PFSK-1 (cell line): ENCODE data around the gene ATG7.

Experiments used
- FOXP2 ChIP-seq: optimal IDR thresholded peaks from 2 replicates; pipeline ENCODE3; 2011; ENCODE audit warnings: borderline replicate concordance, control low read depth, inconsistent platforms; ENCODE audit not compliant: insufficient read depth; ENCODE audit errors: extremely low read length, extremely low read depth
- POLR2AphosphoS5 ChIP-seq: IDR thresholded peaks from 2 replicates; pipeline ENCODE4 v1.6.1; 2012; ENCODE audit warnings: low read depth, mild to moderate bottlenecking, control low read depth, low read length, moderate library complexity
- SIN3A ChIP-seq: IDR thresholded peaks from 2 replicates; pipeline ENCODE4 v1.6.1; 2012; ENCODE audit warnings: mild to moderate bottlenecking, low read length, moderate library complexity, borderline replicate concordance; ENCODE audit not compliant: insufficient read depth
- TAF1 ChIP-seq: IDR thresholded peaks from 2 replicates; pipeline ENCODE4 v1.6.1; 2012; ENCODE audit warnings: low read length, control low read depth, borderline replicate concordance; ENCODE audit not compliant: insufficient read depth
- TF ChIP-seq, protein P1 (sequence below), 2 experiments: IDR thresholded peaks; 2 replicates each; pipeline versions ENCODE4 v1.6.1 to v1.8.0; 2011 to 2012; ENCODE audit warnings: low read depth in 2 of 2, low read length in 2 of 2, control low read depth in 1 of 2, inconsistent platforms in 1 of 2, mild to moderate bottlenecking in 1 of 2, moderate library complexity in 1 of 2; ENCODE audit not compliant: insufficient read depth in 1 of 2

The ATG7 gene

DNA sequence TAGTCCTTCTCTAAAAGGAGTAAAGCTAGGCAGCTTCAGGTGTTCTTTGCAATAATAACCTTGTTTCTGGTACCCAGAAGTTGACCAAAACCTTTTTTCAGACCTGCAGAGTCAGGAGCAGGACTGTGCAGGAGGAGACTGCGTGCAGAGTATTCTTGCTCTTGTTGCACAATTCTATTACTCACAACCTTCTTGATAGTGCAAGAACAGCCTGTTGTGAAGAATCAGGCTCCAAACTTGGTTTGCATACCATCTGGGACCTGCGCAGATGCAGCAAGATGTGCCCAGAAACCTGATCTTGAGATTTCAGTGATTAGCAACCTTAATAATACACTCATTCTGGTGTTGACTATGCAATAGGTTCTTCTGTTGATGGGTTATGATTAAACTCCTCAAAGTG is 111.9 kb downstream of the ATG7 start:
- TF ChIP-seq, protein P1, sequence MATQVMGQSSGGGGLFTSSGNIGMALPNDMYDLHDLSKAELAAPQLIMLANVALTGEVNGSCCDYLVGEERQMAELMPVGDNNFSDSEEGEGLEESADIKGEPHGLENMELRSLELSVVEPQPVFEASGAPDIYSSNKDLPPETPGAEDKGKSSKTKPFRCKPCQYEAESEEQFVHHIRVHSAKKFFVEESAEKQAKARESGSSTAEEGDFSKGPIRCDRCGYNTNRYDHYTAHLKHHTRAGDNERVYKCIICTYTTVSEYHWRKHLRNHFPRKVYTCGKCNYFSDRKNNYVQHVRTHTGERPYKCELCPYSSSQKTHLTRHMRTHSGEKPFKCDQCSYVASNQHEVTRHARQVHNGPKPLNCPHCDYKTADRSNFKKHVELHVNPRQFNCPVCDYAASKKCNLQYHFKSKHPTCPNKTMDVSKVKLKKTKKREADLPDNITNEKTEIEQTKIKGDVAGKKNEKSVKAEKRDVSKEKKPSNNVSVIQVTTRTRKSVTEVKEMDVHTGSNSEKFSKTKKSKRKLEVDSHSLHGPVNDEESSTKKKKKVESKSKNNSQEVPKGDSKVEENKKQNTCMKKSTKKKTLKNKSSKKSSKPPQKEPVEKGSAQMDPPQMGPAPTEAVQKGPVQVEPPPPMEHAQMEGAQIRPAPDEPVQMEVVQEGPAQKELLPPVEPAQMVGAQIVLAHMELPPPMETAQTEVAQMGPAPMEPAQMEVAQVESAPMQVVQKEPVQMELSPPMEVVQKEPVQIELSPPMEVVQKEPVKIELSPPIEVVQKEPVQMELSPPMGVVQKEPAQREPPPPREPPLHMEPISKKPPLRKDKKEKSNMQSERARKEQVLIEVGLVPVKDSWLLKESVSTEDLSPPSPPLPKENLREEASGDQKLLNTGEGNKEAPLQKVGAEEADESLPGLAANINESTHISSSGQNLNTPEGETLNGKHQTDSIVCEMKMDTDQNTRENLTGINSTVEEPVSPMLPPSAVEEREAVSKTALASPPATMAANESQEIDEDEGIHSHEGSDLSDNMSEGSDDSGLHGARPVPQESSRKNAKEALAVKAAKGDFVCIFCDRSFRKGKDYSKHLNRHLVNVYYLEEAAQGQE (IDR thresholded peaks at IDR 0.05; ENCODE audit: insufficient read depth in 1 of 2, low read depth in 2 of 2, low read length in 2 of 2), result no peak
- TF ChIP-seq POLR2AphosphoS5, result no peak
- no peak for TF ChIP-seq SIN3A
- TF ChIP-seq TAF1, result no peak
- no peak for TF ChIP-seq FOXP2

DNA sequence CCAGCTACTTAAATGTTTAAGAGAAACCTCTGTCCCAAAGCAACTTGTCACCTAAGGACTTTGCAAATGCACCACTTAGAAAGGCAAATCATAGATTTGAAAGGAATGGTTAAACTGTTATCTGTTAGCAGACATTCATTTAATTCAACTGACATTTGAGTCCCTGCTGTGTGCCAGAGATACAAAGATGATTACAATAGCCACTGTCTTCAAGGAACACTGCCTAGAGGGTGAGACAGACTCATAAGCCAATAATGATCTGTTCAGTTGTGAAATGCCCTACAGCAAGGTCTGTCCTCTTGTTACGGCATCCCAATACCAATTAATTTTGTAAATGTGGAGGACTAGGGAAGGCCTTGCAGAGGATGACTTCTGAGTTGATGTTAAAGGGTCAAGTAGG is 113.1 kb downstream of the ATG7 start:
- no peak for TF ChIP-seq FOXP2
- TF ChIP-seq, protein P1 (IDR thresholded peaks at IDR 0.05; ENCODE audit: insufficient read depth in 1 of 2, low read depth in 2 of 2, low read length in 2 of 2), result no peak
- TF ChIP-seq SIN3A, result no peak
- no peak for TF ChIP-seq TAF1
- TF ChIP-seq POLR2AphosphoS5, result no peak

DNA sequence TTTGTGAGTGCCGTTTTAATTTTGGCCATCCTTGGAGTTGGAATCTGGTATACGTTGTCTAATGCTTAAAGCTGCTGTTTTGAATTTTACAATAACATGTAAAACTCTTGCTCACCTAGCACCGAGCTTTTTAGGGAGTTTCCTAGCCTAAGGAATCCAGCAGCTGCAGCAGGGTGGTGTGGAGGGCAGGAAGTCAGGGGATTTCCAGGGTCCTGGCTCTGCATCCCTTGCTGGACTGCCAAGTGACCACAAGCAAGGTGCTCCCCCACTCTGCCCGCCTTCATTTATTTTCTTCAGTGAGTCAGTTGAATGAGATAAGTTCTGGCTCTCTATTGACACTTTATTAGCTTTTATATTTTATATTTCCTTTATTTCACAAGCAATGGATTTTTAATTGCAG is 113.7 kb downstream of the ATG7 start:
- TF ChIP-seq TAF1 (no peak), POLR2AphosphoS5 (no peak), FOXP2 (no peak), SIN3A (no peak)
- TF ChIP-seq, protein P1 (IDR thresholded peaks at IDR 0.05; ENCODE audit: insufficient read depth in 1 of 2, low read depth in 2 of 2, low read length in 2 of 2), result no peak

DNA sequence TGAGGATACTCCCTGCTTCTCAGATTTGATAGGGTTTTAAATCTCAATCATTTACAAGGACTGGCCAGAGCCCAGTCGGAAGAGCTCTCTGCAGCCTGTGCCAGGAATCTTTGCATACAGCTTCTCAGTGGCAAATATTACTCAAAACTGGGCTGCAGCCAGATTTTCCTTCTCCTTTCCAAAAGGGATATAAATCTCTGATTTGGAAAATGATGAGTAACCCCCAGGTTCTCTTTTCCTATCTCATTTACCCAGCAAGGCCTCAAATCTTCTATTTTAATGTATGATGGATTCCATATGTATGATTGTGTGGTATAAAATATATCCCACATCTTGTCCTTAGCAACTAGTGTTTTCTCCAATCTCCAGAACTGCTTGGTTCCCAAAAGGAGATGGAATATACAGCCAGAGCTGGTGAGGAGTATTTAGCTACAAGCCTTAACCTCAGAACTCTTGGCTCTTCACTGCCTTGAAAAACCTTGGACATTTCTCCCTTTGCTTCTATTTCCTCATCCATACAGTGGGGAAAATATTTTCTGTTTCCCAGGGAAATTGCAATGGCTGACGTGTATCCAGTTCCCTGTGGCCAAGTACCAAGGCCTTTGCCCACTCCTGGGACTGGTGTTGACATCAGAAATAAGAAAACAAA is 114.4 kb downstream of the ATG7 start:
- TF ChIP-seq, protein P1 (IDR thresholded peaks at IDR 0.05; ENCODE audit: insufficient read depth in 1 of 2, low read depth in 2 of 2, low read length in 2 of 2), result no peak
- TF ChIP-seq FOXP2 (no peak), POLR2AphosphoS5 (no peak), SIN3A (no peak), TAF1 (no peak)

DNA sequence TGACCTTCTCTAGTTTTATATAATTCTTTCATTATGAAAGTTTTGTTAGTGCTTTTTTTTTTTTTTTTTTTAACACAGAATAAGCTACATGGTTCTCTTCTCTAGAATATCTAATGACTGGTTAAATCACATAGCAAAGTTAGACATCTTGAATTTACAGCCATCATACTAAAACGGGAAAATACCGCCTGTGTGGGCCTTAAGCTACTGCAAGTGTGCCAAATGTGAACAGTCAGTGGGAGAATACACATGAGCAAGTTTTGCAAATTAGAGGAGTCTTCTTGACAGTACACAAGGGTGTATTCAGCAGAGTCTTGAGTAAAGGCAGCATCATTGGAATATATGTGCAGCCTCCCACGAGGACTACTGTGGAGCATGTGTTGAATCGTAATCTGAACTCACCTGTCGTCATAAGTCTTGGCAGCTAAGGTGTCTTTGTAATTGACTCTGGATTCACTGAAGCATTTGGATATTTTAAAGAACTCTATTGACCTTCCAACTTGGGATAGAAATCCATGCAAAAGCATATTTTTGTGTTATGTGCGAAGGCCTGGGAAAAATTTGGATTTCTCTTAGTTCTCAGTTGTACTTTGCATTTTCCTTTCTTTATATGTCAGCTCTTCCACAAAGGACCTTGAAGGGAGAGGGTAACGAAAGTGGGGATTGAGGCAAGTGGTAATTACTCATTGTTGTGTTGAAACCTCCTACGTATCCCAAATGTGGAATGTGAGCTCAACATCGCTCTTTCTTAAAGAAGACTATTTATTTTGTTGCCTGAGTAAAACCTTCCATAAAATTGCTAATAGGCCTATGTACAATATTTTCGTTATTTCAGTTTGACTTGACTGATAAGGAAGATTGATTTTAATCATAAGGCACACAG is 117.4 kb downstream of the ATG7 start:
- TF ChIP-seq POLR2AphosphoS5, result no peak
